Measurements from ENCODE around the gene TAP2. TPM values are rescaled to one million over a fixed set of nuclear protein-coding genes. Genes with fewer than 3 reads are reported as not detected.

TAP2 gene
- total and polyA plus RNA-seq, 8 donors: 5.0 to 23.1 (median 12.2) TPM

DNA sequence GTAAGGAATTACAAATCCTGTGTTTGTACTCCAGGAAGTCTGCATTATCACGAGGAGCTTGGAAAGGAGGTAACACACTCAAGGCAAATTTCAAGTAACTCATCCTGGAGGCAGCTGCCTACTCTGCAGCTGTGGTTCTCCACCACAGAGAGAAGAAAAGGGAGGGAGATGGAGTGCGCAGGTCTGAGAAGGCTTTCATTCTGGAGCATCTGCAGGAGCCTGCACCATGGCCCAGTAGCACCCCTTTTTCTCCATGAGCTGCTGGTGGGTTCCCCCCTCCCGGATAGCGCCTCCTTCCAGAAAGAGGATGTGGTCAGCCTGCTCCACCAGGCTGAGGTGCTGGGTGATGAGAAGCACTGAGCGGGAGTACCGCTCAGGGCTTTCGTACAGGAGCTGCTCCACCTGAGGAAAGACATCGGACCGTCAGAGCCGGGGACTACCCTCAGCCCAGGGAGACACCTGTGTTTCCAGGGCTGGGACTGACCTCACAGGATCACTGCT, 6.9 kb upstream of the TAP2 start:
- TF ChIP-seq, protein P1, sequence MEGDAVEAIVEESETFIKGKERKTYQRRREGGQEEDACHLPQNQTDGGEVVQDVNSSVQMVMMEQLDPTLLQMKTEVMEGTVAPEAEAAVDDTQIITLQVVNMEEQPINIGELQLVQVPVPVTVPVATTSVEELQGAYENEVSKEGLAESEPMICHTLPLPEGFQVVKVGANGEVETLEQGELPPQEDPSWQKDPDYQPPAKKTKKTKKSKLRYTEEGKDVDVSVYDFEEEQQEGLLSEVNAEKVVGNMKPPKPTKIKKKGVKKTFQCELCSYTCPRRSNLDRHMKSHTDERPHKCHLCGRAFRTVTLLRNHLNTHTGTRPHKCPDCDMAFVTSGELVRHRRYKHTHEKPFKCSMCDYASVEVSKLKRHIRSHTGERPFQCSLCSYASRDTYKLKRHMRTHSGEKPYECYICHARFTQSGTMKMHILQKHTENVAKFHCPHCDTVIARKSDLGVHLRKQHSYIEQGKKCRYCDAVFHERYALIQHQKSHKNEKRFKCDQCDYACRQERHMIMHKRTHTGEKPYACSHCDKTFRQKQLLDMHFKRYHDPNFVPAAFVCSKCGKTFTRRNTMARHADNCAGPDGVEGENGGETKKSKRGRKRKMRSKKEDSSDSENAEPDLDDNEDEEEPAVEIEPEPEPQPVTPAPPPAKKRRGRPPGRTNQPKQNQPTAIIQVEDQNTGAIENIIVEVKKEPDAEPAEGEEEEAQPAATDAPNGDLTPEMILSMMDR (IDR thresholded peaks at IDR 0.05): no peak
- 84 to 86% methylated on average over 10 of the region's 10 CpGs for WGBS, 2 donors
- ATAC-seq: no peak
- H3K4me3 ChIP-seq: peak overlapping the region in 1 of 4 donors; percentile 70
- H3K9me3 ChIP-seq: no peaks in the 10 kb centered on the region
- peaks cover 6 to 7% (median 7%) of the 10 kb centered on the region in 3 donors for H3K36me3 ChIP-seq
- no peak for DNase-seq
- H3K27ac ChIP-seq: peak overlapping the region in 1 of 4 donors; percentile 96
- intact Hi-C loops (cut with DNase I): no loop called here
- no peaks in the 10 kb centered on the region for H3K27me3 ChIP-seq
- FAIRE-seq: no peak
- no peaks in the 10 kb centered on the region for H3K4me1 ChIP-seq

DNA sequence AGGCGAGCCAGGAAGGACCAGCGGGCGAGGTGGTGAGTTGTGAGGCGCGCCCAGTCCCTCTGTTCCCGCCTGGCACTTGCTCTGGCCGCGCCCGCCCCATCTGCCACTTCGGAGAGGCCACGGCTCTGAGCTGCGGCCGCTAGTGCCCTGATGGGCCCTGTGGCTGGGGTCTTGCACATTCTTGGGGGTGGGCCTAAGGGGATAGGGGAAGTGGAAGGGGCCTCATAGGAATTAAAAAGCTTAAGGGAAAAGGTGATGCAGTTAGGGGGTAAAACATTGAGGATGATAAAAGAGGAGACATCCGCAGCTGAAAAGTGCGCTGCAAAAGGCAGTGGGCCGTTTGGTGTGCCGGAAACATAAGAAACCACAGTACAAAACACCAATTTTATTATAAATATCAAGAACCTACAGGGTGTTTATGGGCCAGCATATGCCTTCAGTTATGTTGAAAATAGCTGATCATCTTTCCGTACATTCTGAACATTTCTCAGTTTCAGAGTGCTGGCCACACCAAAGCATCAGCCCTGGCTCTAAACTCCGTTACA, 6.4 kb upstream of the TAP2 start:
- no peaks in the 10 kb centered on the region for H3K4me1 ChIP-seq
- intact Hi-C loops (cut with DNase I): no loop called here
- H3K27me3 ChIP-seq: no peaks in the 10 kb centered on the region
- peak overlapping the region; percentile 32 to 92 (median 72) for H3K4me3 ChIP-seq
- peak overlapping the region; percentile 54 to 97 (median 82) for H3K27ac ChIP-seq
- TF ChIP-seq, protein P1 (IDR thresholded peaks at IDR 0.05): no peak
- peaks cover 6 to 7% (median 7%) of the 10 kb centered on the region in 3 donors for H3K36me3 ChIP-seq
- no peak for ATAC-seq
- FAIRE-seq: no peak
- no peaks in the 10 kb centered on the region for H3K9me3 ChIP-seq
- 28 to 33% methylated on average over 19 of the region's 19 CpGs for WGBS, 2 donors
- DNase-seq: no peak

DNA sequence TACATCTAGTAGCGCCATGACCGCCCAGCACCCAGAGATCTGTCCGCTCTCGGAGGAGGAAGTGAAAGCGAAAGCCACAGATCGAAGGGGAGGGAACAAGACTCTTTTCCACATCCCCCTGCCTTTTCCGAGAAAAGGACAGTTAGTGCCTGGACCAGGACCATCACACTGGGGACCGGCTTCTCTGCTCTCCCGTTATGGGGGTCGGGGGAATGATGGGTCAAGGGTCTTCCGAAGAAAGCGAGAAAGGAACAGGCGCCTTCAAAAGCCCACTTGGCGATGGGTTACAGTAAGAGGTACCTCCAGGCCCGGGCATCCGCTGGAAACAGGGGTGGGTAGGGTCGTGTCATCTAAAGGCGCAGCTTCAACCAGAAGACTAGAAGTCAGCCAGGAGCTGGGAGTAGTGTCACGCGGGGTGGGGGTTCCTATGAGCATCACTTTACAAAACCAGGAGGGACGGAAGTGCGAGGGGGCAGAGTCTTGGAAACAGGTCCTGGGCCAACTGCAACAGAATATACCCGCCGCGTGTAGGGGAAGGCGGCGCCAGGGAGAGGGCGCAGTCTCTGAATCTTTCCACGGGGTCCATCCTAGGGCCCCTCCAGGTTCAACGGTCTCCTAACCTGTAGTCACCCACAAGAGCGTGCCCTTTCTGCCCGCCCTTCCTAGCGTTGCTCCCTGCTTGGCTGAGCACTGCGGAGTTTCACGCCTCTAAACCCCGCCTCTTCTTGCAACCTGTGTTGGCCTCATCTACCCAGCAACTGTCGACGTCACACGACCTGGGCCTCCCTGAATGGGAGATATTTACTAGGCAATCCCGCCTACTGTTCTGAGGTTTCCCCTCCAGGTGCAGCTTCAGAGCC, 5.7 kb upstream of the TAP2 start, which contains the start of gene PSMB8:
PSMB8 (minus strand) TSS at position 69 of the 860 bp plus-strand sequence; CDS start at position 18, 51 bp downstream.
- intact Hi-C loops (cut with DNase I): no loop called here
- ATAC-seq: peak; percentile 95 to 99 (median 98)
- 0 to 1% methylated on average over 38 to 40 of the region's 40 CpGs for WGBS, 2 donors
- Histone ChIP-seq H3K36me3 (peaks cover 6 to 7% (median 7%) of the 10 kb centered on the region in 3 donors), H3K9me3 (no peaks in the 10 kb centered on the region), H3K27ac (peak within 1 kb of the TSS; percentile 54 to 97 (median 82)), H3K4me1 (no peaks in the 10 kb centered on the region), H3K27me3 (no peaks in the 10 kb centered on the region), H3K4me3 (peak within 1 kb of the TSS; percentile 32 to 92 (median 72))
- peak; percentile 91 to 98 (median 96) for DNase-seq
- FAIRE-seq: no peak
- TF ChIP-seq, protein P1 (IDR thresholded peaks at IDR 0.05): no peak

DNA sequence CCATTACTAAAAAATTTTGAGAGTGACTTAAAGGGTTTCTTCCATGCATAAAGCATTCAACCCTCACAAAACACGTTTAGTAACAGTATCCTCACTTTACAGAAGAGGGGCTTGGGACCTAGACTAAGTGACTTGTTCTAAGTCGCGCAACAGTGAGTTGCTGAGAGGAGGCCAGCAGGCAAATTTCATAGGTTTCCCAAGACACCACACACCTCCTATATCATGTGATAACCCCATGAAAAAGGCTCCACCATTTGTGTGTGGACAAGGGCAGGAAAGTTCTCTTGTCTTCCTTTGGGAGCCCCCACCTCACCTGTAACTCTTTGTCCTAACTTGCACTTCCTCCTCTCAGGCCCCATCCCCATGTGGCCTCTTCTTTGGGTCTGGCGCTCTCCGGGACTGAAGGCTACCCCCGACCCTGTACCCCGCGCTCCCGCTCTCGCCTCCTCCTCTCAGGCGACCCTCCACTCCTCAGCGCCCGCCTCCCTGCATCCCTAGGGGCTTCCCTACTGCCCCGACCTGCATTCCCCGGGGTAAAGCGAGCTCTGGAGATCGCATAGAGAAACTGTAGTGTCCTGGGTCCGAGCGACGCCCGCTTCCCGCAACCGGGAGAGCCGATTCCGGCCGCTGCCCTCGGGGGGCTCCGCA, 4.9 kb upstream of the TAP2 start:
- intact Hi-C loops (cut with DNase I): no loop called here
- no peak for ATAC-seq
- peaks cover 6 to 7% (median 7%) of the 10 kb centered on the region in 3 donors for H3K36me3 ChIP-seq

More for the DNA sequence above, 4.9 kb upstream of the TAP2 start:
- DNase-seq (peak in 1 of 6 donors; percentile 70), FAIRE-seq (no peak)
- Histone ChIP-seq H3K4me1 (no peaks in the 10 kb centered on the region), H3K9me3 (no peaks in the 10 kb centered on the region), H3K27me3 (no peaks in the 10 kb centered on the region), H3K27ac (peak overlapping the region; percentile 54 to 97 (median 82)), H3K4me3 (peak overlapping the region; percentile 32 to 92 (median 72))
- WGBS, 2 donors: 12% methylated on average over 28 of the region's 28 CpGs
- TF ChIP-seq, protein P1 (IDR thresholded peaks at IDR 0.05): no peak

All from pancreas (tissue), 10 donors.